A204.1 (cell line): ENCODE results near the gene PXN.
"Not testable (repeated sequence)": the region's sequence is repeated elsewhere in the genome, so short reads cannot be mapped to it uniquely, and the experiment has no call there.

Experiments
- FAIRE-seq: peaks from 2 replicates; lab custom pipeline; 2012; peaks lifted over from hg19 to GRCh38; lab: Jason Lieb, UNC

Gene PXN

DNA sequence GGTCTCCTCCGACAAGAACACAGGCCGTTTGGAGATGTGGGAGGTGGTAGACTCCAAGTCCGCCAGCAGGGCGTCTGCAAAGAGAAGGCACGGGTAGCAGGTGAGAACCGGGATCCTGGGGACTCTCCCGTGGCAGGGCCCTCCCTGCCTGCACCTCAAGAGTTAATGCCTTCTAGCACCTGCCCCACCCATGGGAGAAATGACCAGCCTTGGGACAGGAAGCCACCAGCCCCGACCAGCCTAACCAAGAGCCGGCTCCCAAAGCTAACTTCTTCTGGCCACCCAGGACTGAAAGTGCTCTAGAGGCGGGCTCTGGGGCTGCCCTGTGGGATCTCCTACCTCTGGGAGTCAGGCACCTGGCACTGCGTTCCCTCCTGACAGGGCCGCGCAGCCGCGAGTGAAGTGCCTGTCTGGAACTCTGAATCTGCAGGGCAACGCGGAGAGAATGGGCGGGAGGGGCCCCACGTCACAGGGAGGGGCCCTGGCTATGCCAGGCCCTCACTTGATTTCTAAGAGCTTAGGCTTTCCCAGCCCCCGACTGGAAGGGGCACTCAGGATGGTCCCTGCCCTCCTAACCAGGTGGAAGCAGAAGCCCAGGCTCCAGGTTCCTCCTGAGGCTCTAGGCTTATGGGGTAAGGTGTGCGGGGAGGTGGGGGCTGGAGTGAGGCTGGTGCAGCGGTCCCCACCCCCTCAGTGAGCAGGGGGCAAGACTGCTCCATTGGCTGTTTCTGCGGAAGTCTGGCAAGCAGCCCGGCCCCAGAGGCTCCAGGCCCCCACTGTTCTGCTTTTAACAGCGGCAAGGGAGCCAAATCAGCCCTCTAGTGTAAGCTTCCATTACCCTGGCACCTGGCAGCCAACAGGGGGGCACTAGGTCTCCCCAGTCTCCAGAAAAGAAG lies 41.0 kb downstream of the PXN start:
- no peak for FAIRE-seq

DNA sequence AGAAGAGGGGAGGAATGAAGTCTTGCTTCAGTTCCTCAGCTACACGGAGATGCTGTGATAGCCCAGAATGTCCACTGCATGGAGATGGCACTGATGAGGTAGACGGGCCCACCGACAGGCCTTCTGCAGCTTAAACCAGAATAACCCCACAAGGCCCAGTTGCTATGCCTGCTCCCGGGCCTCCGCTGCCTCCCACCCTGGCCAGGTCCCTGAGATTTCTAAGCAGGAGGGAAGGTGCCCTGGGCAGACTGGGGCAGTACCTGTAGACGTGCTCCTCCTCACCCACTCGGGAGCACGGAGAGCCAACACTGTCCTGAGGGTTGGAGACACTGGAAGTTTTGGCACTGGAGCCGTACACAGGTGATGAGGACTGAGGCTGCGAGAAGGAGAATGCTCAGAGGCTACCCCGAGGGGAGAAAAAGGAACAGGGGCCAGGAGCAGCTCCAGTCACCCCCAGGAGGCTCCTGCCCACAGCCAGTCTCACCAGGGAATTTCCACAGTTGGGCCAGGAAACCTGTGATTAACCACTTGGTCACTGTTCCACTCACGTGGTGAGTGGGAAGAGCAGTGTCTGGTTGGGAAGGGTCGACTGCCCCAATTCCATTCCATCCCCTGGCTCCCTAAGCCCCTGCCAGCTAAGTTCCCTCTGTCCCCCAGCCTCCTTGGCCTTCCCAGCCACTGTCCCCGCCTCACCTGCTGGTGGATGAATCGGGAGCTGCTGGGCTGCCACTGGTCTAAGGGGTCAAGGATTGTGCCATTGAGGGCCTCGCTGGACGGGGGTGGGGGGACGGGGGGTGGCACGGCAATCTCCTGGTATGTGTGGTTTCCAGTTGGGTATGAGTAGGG lies 41.8 kb downstream of the PXN start:
- no peak for FAIRE-seq

DNA sequence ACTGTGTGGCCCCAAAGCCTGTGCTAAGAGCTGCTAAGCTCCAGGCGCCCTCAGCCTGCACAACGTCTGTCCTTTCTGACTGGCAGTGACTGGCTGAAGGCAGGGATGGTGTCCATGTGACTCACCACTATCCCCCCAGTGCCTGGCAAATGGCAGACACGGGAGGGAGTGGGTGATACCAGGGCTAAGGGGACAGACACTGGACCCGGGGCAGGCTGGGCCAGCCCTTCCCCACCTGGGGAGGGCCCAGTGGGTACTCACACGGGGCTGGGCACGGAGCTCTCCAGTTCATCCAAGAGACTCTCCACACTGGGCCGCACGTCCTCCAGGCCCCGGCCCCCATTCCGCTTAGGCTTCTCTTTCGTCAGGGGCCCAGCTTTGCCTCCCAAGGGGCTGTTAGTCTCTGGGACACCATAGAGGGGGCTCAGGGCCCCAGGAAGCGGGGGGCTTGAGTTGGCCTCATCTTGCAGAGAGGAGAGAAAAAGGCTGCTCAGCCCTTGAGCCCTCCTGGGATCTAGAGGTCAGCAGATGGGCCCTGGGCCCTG lies 43.2 kb downstream of the PXN start:
- no peak for FAIRE-seq

DNA sequence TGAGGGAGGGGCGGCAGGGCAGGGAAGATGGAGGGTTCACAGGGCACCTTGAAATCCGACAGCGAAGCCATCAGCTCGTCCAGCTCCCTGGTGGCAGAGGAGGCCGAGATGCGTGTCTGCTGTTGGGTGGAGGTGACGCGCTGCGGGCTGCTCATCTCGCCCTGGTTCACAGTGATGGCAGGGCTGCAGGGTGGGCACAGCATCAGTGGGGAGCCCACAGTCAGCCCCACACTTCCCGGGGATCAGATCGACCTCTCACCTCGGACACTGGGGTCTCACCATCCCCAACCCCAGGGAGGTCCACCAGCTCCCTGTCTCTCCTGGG lies 44.0 kb downstream of the PXN start:
- no peak for FAIRE-seq

DNA sequence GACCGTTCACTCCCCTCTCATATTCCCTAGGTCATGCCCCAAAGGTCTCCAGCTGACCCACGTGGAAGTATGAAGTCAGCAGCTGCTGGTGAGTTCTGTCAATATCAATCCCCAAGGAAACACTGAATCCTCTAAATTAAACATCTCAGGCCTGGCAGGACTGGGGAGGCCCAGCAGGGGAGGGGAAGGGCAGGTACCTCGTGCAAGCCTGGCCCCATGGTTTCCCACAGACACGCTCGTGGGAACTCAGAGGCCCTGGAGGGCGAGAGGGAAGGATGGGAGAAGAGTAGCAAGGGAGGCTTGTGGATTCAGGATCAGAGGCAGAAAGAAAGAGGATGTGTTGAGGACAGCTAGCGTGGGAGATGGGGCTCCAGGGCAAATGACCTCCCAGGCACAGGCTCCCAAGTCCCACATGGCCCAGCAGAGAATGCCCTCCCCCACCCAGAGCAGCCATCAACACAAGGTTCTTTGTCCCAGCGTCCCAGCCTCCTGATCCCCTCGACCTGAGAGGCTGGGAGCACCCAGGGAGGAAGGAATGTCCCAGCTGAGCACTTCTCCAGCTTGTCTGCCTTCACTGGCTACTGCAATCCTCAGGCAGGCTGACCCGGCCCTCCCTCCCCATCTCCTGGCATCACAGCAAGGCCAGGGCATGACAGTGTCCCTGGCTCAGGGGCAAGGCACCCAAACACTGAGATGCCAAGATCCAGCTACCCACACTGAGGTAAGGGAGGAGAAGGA lies 44.5 kb downstream of the PXN start:
- FAIRE-seq = no peak

DNA sequence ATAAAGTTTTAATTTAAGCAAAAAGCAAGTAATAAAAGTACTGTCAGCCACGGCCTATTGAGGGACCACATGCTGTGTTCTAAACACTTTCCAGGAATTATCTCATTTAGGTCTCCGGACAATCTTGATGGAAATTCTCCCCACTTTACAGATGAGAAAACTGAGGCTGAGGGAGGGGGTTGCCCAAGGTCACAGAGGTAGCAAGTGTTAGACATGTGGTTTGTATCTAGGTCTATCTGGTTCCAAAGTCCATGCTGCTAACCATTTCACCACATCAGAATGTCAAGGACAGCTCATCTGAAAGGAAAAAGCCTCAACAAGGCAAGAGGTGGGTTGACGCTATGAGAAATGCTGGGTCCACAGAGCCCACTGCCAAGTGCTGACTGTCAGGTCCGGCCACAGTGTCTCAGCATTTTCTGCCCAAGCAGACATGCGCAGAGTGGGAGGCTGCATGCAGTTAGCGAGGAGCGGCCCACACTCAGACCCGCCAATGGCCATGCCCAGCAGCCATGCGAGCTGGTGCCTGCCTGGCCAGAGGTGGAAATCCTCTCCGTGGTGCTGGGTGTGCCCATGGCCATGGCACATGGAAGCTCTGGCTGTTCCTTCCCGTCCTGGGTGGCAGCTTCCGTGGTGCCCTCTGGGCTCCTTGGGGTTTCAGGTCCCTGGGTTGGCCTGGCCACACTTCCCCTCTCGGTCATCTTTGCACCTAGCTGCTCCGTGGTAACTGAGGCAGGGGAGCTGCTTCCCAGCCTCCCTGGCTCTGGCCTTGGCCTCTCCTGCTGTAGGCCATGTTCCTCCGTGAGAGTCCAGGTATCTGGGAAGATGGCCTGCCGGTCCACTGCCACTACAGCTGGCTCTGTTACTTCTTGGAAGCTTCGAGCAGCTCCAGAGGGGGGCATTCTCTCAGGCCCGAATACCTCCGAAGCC lies 46.6 kb downstream of the PXN start:
- FAIRE-seq = no peak

DNA sequence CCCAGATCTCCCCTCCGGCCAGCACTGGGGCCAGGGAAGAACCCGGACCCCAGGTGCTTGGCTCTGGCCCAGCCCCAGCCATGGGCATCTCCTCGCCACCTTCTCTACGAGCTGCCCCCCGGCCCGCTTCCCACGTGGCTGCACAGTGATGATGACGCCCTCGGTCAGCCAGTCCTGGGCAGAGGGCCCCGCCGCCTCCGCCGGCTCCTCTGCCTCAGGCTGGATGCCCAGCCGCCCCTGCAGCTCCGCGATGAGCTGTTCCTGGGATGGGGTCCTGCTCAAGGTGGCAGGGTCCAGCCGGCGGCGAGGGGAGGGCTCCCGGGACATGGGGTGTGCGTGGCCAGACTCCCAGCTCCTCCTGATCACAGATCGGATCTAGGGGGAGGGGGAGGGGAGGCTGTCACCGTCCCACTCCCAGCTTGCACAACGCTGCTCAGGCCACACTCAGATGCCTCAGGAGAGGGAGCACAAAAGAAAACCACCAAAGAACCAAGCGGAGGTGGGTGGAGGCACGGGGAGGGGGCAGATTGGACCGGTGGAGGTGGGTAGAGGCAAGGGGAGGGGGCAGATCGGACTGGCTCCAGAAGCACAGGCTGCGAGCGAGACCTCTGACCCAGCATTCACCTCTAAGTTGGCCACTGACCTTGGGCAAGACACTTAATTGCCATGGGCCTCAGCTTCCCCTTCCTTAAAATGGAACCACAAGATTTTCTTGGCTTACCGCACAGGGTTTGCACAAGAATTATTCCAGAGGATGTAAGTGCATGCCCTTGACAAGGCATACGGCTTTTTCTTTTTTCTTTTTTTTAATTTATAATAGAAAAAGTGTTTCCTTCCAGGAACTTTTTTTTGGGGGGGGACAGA lies 48.6 kb downstream of the PXN start:
- no peak for FAIRE-seq

DNA sequence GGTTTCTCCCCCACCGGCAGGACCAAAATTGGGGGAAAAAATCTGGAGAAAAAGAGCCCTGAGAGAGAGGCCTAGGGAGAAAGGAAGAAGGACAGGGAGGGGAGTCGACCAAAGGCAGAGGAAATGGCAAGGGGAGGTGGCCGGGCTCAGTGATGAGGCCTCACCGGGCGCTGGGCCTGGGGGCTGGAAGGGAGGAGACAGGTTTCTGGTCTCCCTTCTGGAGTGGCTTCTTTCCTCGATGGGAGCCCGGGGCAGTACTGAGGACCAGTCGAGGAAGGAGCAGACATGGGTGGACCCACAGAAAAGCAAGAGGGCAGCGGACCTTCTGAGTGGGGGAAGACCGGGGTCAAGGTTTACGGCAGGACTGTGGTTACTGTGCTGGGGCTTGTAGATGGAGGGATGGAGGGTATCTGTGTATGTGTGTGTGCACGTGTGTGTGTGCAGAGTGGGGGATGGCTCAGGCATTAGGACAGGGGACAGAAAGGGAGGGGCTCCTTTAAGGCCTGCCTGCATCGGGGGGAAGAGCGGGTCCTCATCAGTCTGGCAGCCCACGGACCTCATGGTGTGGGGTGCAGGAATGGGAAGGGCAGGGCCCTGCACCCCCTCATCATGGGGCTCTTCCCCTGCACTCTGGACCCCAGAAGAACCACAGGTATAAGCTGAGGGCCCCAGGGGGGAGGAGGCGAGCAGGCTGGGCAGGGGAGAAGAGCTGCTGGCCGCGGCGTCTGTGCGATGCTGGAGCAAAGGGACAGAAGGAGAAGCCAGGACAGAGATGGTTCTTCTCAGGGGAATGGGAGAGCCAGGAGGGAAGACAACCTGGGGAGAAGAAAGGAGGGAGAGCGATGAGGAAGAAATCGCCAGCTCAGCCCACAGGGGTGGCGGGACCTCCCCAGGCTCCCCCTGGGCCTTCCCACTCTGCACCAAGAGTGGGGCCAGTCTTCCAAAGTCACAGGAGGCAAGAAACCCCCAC lies 49.5 kb downstream of the PXN start:
- FAIRE-seq = no peak

DNA sequence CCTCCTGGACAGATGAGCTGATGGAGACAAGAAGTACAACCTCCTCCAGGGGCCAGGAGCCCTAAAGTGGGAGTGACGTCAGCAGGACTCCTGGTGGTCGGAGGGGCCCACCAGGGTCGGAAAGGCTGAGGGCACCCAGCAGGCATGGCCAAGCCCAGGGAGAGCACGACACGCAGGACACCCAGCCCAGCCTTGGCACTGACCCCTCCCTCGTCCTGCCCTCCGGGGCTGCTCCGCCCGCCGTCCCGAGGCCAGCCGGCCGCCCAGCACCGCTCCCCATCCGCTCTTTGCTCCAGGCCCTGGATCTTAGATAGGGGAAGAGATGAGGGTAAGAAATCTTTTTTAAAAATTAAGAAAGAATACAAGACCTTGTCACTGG lies 50.2 kb downstream of the PXN start:
- no peak for FAIRE-seq

DNA sequence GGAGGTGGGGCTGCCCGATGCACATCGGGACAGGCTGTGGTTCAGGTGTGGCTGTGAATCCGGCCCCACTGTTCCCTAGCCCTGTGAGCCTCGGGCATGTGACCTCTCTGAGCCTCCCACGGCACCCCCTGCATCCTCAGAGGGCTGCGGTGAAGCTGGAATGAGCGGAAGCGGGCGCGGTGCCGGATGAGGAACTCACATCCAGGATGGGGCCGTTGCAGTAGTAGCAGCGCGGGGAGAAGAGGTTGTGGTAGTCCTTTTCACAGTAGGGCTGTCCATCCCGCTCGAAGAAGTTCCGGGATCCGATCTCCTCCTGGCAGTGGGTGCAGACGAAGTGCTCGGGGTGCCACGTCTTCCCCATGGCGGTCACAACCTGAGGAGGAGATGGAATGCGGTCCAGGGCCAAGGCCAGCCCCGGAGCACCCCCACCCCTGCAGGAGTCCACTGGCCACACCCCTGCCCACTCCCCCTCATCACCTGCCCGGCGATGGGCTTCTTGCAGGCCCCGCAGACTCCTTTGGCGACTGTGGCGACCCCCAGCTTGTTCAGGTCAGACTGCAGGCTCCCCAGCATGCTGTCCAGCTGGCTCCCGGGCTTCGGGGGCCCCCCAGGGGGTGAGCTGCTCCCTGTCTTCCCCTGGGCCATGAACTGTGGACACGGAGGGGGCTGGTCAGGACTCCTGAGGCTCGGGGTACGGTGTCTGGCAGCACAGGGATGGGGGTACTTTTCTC lies 50.7 kb downstream of the PXN start:
- FAIRE-seq = no peak

DNA sequence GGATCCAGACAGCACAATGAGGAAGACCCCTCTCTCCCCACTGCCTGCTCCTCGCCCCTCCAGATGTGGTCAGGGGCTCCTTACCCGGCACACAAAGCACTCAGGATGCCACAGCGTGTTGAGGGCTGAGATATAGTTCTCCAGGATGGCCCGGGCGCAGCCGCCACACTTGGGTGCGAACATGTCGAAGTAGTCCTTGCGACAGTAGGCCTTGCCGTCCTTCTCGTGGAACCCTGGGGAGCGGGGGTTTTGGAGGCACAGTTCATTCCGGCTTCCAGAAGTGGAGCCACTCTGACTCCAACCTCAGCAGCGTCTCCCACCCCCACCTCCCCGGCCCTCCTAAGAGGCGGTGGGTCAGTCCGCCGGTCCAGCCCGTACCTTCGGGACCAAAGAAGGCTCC lies 51.8 kb downstream of the PXN start:
- FAIRE-seq = no peak

DNA sequence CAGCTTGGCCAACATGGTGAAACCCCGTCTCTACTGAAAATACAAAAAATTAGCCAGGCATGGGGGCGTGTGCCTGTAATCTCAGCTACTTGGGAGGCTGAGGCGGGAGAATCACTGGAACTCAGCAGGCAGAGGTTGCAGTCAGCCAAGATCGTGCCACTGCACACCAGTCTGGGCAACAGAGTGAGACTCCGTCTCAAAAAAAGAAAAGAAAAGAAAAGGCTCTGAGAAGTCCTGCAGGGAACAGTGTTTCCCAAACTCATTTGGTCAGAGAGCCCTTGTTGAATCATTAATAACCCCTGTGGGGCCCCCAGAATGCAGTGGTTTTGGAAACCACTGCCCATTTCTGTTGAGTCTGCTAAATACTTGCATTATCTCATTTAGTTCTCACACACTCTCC lies 52.3 kb downstream of the PXN start:
- not testable (repeated sequence) for FAIRE-seq

DNA sequence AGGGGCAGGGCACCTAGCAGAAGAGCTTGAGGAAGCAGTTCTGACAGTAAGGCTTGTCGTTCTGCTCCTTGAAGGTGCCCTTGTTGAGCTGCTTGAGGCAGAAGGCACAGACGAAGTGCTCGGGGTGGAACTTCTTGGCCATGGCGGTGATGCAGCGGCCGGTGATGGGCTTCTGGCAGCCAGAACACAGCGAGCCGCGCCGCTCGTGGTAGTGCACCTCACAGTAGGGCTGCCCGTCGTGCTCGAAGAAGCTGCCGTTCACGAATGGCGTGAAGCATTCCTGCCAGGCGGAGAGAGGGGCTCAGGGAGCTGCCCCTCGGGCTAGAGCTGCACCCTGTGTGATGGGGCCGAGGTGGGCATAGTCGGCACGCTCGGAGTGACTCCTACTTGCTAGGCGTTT lies 53.2 kb downstream of the PXN start:
- FAIRE-seq = no peak

DNA sequence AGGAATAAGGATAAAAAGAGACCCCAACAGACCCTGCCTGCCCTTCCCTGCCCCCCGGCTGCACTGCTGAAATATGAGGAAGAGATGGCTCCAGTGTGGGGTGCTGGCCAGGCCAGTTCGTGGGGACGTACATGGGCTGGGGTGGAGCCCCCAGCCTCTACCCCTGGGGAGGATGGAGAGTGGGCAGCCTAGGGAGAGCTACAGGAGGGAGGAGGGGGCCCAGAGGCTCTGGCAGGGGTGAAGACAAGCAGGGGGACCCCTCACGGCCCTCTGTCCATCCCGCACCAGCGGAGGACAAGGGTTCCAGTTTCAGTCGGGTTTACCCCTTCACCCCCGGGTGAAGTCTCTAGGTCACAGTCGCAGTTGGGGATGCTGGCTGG lies 53.6 kb downstream of the PXN start:
- no peak for FAIRE-seq

DNA sequence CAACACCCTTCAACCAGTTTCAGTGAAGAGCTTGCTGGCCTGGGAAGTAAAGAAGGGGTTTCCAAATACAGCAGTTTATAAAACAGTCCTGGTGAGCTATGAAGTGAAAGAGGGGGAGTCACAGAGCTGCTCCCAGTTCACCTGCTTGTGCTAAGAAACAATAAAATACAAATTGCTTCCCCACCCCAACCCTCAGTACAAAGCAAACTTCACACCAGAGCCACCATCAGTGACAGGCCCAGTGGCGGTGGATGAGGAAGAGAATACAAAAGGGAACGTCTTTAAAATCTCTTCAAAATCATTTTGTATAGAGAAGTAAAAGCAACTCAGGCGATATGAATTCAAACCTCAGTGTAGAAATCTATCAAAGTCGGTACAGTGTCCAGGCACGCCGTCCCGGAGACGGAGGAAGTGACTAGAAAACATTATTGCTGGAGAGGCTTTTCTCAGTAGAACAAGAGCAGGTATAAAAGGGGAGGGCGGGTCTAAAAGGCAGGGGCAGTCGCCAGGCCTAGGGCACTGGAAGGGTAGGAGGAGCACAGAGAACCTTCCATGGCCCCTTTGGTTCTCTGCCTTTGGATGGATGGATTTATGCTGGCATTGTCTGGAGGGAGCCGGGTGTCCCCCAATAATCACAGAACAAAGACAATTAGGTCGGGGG lies 54.2 kb downstream of the PXN start:
- no peak for FAIRE-seq

DNA sequence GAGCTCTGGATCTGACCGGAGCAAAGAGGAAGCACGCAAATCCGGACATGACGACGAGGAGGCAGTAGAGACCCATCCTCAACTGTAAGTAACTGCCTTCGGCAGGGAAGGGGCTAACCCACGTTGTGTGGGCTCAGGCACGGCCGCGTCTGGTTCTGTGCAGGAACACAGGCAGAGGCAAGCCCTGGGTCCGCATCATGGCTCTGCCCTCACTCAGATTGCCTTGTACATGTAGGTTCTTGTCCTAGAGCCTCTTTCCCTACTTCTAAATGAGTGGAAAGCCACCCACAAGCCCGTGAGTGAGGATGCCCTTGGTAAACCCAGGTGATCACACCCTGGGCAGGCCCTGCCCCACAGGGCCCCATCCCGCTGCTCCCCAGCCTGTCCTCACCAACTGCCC lies 55.7 kb downstream of the PXN start:
- no peak for FAIRE-seq

DNA sequence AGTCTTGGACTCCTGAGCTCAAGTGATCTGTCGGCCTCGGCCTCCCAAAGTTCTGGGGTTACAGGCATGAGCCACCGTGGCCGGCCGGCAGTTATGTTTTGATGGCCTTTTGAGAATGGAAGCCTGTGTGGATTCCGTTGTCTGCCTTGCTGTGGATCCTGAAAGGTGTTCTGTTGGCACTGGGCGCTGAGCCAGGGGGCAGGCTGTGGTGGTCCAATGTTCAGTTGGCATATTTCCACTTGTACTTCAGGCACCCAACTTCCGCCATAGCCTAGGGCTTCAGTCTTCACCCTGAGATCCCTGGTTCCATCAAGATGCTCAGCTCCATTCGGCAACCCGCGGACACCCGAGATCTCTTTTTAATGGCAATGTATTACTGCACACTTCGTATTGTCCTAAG lies 58.3 kb downstream of the PXN start:
- FAIRE-seq = no peak

DNA sequence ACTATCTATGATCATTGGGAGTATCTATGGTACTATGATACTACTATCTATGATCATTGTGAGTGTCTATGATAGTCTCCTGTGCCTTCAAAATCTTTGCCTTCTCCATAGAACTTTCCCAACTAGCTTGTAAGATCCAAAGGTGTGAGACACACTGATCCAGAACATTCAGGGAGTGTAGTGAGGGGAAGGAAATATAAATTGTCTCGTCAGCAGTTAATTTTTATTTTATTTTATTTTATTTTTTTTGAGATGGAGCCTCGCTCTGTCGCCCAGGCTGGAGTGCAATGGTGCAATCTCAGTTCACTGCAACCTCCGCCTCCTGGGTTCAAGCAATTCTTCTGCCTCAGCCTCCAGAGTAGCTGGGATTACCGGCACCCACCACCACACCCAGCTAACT lies 58.7 kb downstream of the PXN start:
- not testable (repeated sequence) for FAIRE-seq
